ENCODE measurements around the gene CNST.
"Not testable (repeated sequence)": the region's sequence is repeated elsewhere in the genome, so short reads cannot be mapped to it uniquely, and the experiment has no call there.

Gene CNST

GRCh38 chr1:246711548-246712003, 145.3 kb downstream of the CNST start:
- DNase-seq (ENCODE audit: low spot score), result no peak

- not testable (repeated sequence) for DNase-seq (ENCODE audit: low spot score)
Measured at GRCh38 chr1:246712428-246712827, 146.2 kb downstream of the CNST start.
